WERI-Rb-1 (cell line): ENCODE results near the gene CST9.

ENCODE experiments used
- DNase-seq: peaks from one replicate; pipeline ENCODE4 v3.0.0-alpha.2; 2020
- H3K27ac ChIP-seq: fragments of 250-450 bp; sonication (Bioruptor Pico); 2 replicates; pipeline ENCODE4 v1.5.1; 2020; ENCODE audit warnings: mild to moderate bottlenecking, moderate library complexity
- H3K27me3 ChIP-seq: fragments of 250-450 bp; sonication (Bioruptor Pico); 2 replicates; pipeline ENCODE4 v1.5.1; 2021; ENCODE audit warnings: mild to moderate bottlenecking, low read depth, moderate library complexity; ENCODE audit not compliant: insufficient read depth, severe bottlenecking
- H3K36me3 ChIP-seq: fragments of 250-450 bp; sonication (Bioruptor Pico); 2 replicates; pipeline ENCODE4 v1.5.1; 2020; ENCODE audit warnings: mild to moderate bottlenecking, moderate library complexity
- H3K4me3 ChIP-seq: 2 replicates; pipeline ENCODE4 v1.5.1; 2011; ENCODE audit warnings: low read depth, mild to moderate bottlenecking, control low read depth, low read length
- H3K9me3 ChIP-seq: fragments of 250-450 bp; sonication (Bioruptor Pico); 2 replicates; pipeline ENCODE4 v1.5.1; 2021; ENCODE audit warnings: mild to moderate bottlenecking, moderate library complexity; ENCODE audit not compliant: severe bottlenecking
- TF ChIP-seq, protein P1 (sequence below): IDR thresholded peaks from 2 replicates; pipeline ENCODE4 v1.5.1; 2011; ENCODE audit warnings: low read depth, mild to moderate bottlenecking, control low read depth, inconsistent platforms, low read length

Gene CST9

DNA sequence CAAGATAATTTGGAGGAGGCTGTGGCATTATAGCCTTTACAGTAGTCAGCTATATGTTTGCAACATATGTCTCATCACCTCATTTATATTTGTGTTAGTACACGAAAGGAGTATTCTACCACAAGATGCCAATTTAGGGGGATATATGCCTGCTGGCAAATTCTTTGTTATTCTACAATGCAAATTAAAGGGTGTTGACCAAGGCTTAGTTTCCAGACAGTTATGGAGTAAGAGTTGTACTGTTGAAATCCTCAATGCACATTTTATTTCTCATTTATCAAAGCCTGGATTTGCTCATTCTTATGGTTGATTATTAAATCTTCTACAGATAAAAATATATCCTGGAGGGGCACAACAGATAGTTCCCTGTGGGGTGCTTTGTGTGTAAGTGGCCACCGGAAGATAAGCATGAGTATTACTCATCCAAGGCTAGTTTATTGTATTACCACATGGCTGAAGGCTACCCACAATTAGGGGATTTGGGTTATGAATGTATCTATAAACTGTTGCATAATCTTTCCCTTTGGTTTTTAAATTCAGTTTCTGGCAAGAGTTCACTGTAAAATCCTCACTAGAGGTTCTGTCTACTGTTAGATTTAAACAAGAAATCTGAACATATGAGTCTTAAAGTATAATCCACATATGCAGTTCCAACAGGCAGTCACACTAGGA, 9.0 kb downstream of the CST9 start:
- Histone ChIP-seq H3K27me3 (no peaks in the 10 kb centered on the region), H3K27ac (no peak overlapping the region), H3K36me3 (no peaks in the 10 kb centered on the region), H3K4me3 (no peak overlapping the region), H3K9me3 (no peaks in the 10 kb centered on the region)
- TF ChIP-seq, protein P1, sequence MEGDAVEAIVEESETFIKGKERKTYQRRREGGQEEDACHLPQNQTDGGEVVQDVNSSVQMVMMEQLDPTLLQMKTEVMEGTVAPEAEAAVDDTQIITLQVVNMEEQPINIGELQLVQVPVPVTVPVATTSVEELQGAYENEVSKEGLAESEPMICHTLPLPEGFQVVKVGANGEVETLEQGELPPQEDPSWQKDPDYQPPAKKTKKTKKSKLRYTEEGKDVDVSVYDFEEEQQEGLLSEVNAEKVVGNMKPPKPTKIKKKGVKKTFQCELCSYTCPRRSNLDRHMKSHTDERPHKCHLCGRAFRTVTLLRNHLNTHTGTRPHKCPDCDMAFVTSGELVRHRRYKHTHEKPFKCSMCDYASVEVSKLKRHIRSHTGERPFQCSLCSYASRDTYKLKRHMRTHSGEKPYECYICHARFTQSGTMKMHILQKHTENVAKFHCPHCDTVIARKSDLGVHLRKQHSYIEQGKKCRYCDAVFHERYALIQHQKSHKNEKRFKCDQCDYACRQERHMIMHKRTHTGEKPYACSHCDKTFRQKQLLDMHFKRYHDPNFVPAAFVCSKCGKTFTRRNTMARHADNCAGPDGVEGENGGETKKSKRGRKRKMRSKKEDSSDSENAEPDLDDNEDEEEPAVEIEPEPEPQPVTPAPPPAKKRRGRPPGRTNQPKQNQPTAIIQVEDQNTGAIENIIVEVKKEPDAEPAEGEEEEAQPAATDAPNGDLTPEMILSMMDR = no peak
- no peak for DNase-seq

- H3K27ac ChIP-seq = no peak overlapping the region
- no peak overlapping the region for H3K4me3 ChIP-seq
- DNase-seq = no peak
- TF ChIP-seq, protein P1 = no peak
- no peaks in the 10 kb centered on the region for H3K27me3 ChIP-seq
- H3K9me3 ChIP-seq = no peaks in the 10 kb centered on the region
- H3K36me3 ChIP-seq = no peaks in the 10 kb centered on the region
Observed at GRCh38 chr20:23595941-23596340, 9.8 kb downstream of the CST9 start.

GRCh38 chr20:23588434-23589403, 17.0 kb downstream of the CST9 start:
- Histone ChIP-seq H3K27me3 (no peaks in the 10 kb centered on the region), H3K4me3 (no peak overlapping the region), H3K9me3 (no peaks in the 10 kb centered on the region), H3K36me3 (no peaks in the 10 kb centered on the region), H3K27ac (no peak overlapping the region)
- DNase-seq = no peak
- TF ChIP-seq, protein P1 = no peak

- TF ChIP-seq, protein P1 = no peak
- no peak overlapping the region for H3K27ac ChIP-seq
Observed at GRCh38 chr20:23587631-23588030, 18.1 kb downstream of the CST9 start.

DNA sequence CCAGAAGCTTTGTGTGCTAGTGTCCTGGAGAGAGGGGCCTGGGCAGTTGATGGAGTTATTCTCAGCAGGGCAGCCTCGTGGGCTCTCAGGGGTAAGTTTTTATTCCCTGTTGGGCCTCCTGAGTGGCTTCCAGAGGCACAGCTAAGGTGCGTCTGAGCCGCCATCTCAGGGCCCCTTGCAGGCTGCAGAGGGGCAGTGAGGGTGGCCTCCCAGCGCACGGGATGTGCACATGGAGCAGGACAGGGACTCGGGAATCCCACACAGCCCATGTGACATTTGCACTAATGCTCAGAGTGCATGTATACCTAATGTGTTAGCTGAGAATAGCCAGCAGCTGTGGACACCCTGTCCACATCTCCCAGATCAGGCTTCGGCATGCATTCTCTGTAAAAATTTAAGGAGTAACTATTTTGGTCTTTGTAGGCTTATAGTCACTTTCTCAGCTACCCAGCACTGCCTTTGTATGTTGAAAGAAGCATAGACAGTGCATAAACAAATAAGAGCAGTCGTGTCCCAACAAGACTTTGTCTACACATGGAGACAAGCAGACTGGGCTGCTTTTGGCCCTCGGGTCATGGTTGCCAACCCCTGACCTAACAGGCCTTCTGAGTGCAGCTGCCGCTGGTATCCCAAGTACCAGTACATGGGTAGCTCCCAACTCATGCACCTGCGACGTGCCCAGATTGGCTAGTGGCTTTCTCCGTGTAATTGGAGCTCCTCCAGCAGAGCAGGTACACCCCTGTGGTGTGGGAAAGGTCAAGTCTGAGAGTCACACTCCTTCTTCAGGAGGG, 18.8 kb downstream of the CST9 start:
- no peak for DNase-seq
- Histone ChIP-seq H3K36me3 (no peaks in the 10 kb centered on the region), H3K27ac (no peak overlapping the region), H3K4me3 (no peak overlapping the region), H3K9me3 (no peaks in the 10 kb centered on the region), H3K27me3 (no peaks in the 10 kb centered on the region)
- TF ChIP-seq, protein P1 = no peak

More at GRCh38 chr20:23587631-23588030, 18.1 kb downstream of the CST9 start:
- Histone ChIP-seq H3K9me3 (no peaks in the 10 kb centered on the region), H3K4me3 (no peak overlapping the region), H3K36me3 (no peaks in the 10 kb centered on the region), H3K27me3 (no peaks in the 10 kb centered on the region)
- no peak for DNase-seq
